Activated CD4-positive, alpha-beta memory T cell treated with anti-CD3 and anti-CD28 coated beads for 36 hours (primary cell): ENCODE results near the gene VLDLR. TPM values are rescaled to one million over a fixed set of nuclear protein-coding genes. Genes with fewer than 3 reads are reported as not detected.

Experiments used
- CTCF ChIA-PET: fragments of 350-600 bp; sonication (Branson Sonifier 250); formaldehyde crosslinking; loops from one replicate; lab custom pipeline; 2021; ENCODE audit warnings: antibody characterized with exemption, inconsistent platforms; lab: Charles Lee
- POLR2A ChIA-PET: fragments of 350-600 bp; sonication (Branson Sonifier 250); formaldehyde crosslinking; loops from one replicate; lab custom pipeline; 2021; ENCODE audit warnings: antibody characterized with exemption; lab: Charles Lee
- DNase-seq: peaks from one replicate; pipeline ENCODE4 v3.0.0-alpha.2; 2020
- H3K27ac Mint-ChIP-seq: one replicate; pipeline ENCODE4 v1.8.0; 2021; ENCODE audit warnings: mixed read lengths
- H3K27me3 Mint-ChIP-seq: one replicate; pipeline ENCODE4 v1.8.0; 2021; ENCODE audit warnings: mixed read lengths
- H3K36me3 Mint-ChIP-seq: one replicate; pipeline ENCODE4 v1.8.0; 2021; ENCODE audit warnings: mixed read lengths
- H3K4me1 Mint-ChIP-seq: one replicate; pipeline ENCODE4 v1.8.0; 2021; ENCODE audit warnings: low read depth, mixed read lengths
- H3K4me3 Mint-ChIP-seq: one replicate; pipeline ENCODE4 v1.8.0; 2021; ENCODE audit warnings: mild to moderate bottlenecking, mixed read lengths
- H3K9me3 Mint-ChIP-seq: one replicate; pipeline ENCODE4 v1.8.0; 2021; ENCODE audit warnings: mixed read lengths
- intact Hi-C: fragments of 100-400 bp; cut with micrococcal nuclease; formaldehyde crosslinking; loops from one replicate; pipeline ENCODE4 v1.15.1; 2023
- total RNA-seq, 2 experiments: library from RNA; stranded (reverse); gene quantifications; one replicate each; pipeline ENCODE4 v1.2.3, GENCODE V29; 2021

VLDLR gene
- 10 to 100 TPM in 1 of 2 experiments, 1 to 10 TPM in 1; 8.8 to 10.3 TPM for total RNA-seq

- Mint-ChIP-seq H3K36me3 (peaks cover 1% of the 10 kb centered on the region), H3K27me3 (peaks cover 52% of the 10 kb centered on the region), H3K4me3 (peak within 1 kb of the TSS; percentile 83), H3K27ac (peak within 1 kb of the TSS; percentile 28), H3K9me3 (no peaks in the 10 kb centered on the region), H3K4me1 (peaks cover 14% of the 10 kb centered on the region)
- ChIA-PET CTCF (no interaction called here), POLR2A (no interaction called here)
- DNase-seq: peak; percentile 50
- intact Hi-C loops: loop anchor here (1.0 to 10.0 kb wide), 6 partner anchors 17 to 465 kb away; partner anchors contain the start of gene PUM3
Observed at GRCh38 chr9:2621722-2622460, at the start of gene VLDLR. VLDLR (plus strand) TSS chr9:2621787; CDS start chr9:2622190, 403 bp downstream.

DNA sequence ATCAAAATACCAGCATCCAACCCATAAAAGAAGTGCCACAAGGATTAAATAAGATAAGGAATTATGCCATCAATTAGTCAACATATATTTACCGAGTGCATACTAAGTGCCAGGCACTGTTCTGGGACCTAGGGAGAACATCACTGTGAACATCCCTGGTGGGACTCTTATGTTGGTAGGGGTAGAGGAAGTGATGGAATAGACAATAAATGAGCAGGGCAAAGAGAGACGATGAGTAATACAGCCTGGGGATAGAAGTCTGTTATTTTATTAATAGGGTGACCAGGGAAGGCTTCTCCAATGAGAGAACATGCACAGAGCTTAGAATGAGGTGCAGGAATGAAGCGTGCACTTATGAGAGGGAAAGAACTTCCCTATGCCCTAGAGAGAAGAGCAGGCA is 47.4 kb upstream of the VLDLR start:
- POLR2A ChIA-PET: no interaction called here
- Mint-ChIP-seq H3K36me3 (no peaks in the 10 kb centered on the region), H3K4me3 (no peak overlapping the region), H3K4me1 (no peaks in the 10 kb centered on the region), H3K27ac (no peak overlapping the region), H3K9me3 (no peaks in the 10 kb centered on the region), H3K27me3 (peaks cover 8% of the 10 kb centered on the region)
- CTCF ChIA-PET: no interaction called here
- no peak for DNase-seq
- intact Hi-C loops: no loop called here

DNA sequence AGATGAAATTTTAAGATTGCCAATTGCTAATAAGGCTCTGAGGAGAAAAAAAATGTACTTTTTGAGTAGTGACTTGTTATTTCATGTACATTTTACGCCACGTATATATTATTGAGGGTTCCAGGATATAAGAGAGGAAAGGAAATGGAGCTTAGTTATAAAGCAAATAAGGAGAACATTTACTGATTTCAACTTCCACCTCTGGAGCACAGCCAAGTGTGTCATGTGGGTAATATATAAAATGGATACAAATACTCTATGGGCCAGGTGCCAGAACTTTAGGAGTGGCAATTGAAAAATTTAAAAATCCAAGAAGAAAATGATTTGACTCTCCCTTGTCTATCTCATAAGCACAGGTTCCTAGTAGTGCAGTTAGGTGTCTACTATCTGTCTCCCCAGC is 45.0 kb upstream of the VLDLR start:
- Mint-ChIP-seq H3K27ac (no peak overlapping the region), H3K4me3 (no peak overlapping the region), H3K27me3 (peaks cover 9% of the 10 kb centered on the region), H3K9me3 (no peaks in the 10 kb centered on the region), H3K36me3 (no peaks in the 10 kb centered on the region), H3K4me1 (no peaks in the 10 kb centered on the region)
- ChIA-PET CTCF (no interaction called here), POLR2A (no interaction called here)
- DNase-seq: no peak
- intact Hi-C loops: no loop called here

DNA sequence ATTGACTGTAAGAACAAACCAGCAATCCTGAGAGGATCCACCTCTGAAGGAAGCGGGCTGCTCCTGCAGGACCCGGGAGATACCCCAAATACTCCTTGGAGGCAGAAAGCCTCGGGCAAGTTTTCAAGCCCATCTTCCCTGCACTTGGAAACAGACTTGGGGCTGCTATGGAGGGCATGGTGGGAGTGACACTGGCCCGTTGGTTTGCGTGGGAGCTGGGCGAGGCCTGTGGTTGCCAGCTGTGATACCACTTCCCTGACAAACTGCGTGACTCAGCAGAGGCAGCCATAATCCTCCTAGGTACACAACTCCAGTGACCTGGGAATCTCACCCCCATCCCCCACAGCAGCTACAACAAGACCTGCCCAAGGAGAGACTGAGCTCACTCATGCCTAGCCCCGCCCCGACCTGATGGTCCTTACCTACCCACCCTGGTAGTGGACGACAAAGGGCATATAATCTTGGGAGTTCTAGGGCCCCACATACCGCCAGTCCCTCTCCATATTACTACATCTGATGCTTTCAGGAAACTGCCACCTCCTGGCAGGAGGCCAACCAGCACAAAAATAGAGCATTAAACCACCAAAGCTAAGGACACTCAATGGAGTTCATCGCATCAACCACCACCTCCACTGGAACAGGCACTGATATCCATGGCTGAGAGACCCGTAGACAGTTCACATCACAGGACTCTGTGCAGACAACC is 38.1 kb upstream of the VLDLR start:
- peaks cover 1% of the 10 kb centered on the region for H3K36me3 Mint-ChIP-seq
- peak; percentile 22 for DNase-seq
- H3K27me3 Mint-ChIP-seq: peaks cover 12% of the 10 kb centered on the region
- H3K9me3 Mint-ChIP-seq: no peaks in the 10 kb centered on the region
- intact Hi-C loops: no loop called here
- H3K4me3 Mint-ChIP-seq: no peak overlapping the region
- POLR2A ChIA-PET: no interaction called here
- no peak overlapping the region for H3K27ac Mint-ChIP-seq
- H3K4me1 Mint-ChIP-seq: no peaks in the 10 kb centered on the region
- CTCF ChIA-PET: no interaction called here

DNA sequence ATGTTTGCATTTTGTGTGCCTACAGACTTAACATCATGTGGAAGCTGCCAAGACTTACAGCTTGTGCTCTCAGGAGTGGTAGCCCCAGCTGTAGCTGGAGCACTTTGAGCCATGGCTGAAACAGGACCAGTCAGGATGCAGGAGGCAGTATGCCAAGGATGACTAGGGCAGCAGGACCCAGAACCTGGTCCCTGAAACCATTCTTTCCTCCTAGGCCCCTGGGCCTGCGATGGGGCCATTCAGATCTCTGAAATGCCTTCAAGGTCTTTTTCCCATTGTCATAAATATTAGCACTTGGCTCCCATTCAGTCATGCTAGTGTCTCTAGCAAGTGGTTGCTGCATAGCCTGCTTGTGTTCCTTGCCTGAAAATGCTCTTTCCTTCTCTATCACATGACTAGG is 29.6 kb upstream of the VLDLR start:
- H3K4me3 Mint-ChIP-seq: no peak overlapping the region
- CTCF ChIA-PET: no interaction called here
- H3K36me3 Mint-ChIP-seq: no peaks in the 10 kb centered on the region
- H3K27me3 Mint-ChIP-seq: peaks cover 5% of the 10 kb centered on the region
- no peaks in the 10 kb centered on the region for H3K4me1 Mint-ChIP-seq
- POLR2A ChIA-PET: no interaction called here
- intact Hi-C loops: no loop called here
- no peak for DNase-seq
- H3K9me3 Mint-ChIP-seq: peaks cover 23% of the 10 kb centered on the region
- H3K27ac Mint-ChIP-seq: no peak overlapping the region

DNA sequence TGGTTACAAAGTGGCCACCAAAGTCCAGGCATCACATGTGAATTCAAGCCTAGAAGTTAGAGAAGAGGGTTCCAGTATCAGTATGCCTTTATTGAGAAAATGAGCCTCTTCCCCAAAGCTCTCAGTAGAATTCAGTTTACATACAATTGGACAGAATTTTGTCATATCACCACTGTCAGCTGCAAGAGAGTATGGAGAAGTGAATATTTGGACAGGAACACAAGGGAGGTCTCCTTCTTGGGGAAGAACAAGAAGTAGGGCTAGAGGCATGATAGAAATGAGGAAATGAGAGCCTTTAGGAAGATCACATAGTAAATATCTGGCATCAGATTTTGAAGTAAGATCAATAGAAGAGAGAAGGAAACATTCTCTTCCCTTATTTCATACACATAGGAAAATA is 27.8 kb upstream of the VLDLR start:
- H3K36me3 Mint-ChIP-seq: no peaks in the 10 kb centered on the region
- no peak for DNase-seq
- CTCF ChIA-PET: no interaction called here
- no peaks in the 10 kb centered on the region for H3K4me1 Mint-ChIP-seq
- H3K4me3 Mint-ChIP-seq: no peak overlapping the region
- H3K9me3 Mint-ChIP-seq: peaks cover 23% of the 10 kb centered on the region
- H3K27ac Mint-ChIP-seq: no peak overlapping the region
- intact Hi-C loops: no loop called here
- POLR2A ChIA-PET: no interaction called here
- H3K27me3 Mint-ChIP-seq: peaks cover 7% of the 10 kb centered on the region

GRCh38 chr9:2595973-2596372 is 25.6 kb upstream of the VLDLR start:
- Mint-ChIP-seq H3K36me3 (no peaks in the 10 kb centered on the region), H3K4me3 (no peak overlapping the region), H3K9me3 (peaks cover 20% of the 10 kb centered on the region), H3K27me3 (peaks cover 9% of the 10 kb centered on the region), H3K4me1 (no peaks in the 10 kb centered on the region), H3K27ac (no peak overlapping the region)
- intact Hi-C loops: no loop called here
- POLR2A ChIA-PET: no interaction called here
- DNase-seq: no peak
- CTCF ChIA-PET: no interaction called here

GRCh38 chr9:2597483-2597882 is 24.1 kb upstream of the VLDLR start:
- intact Hi-C loops: no loop called here
- Mint-ChIP-seq H3K4me3 (no peak overlapping the region), H3K4me1 (no peaks in the 10 kb centered on the region), H3K27ac (no peak overlapping the region), H3K36me3 (no peaks in the 10 kb centered on the region), H3K9me3 (peaks cover 12% of the 10 kb centered on the region), H3K27me3 (peaks cover 13% of the 10 kb centered on the region)
- no peak for DNase-seq
- ChIA-PET POLR2A (no interaction called here), CTCF (no interaction called here)

DNA sequence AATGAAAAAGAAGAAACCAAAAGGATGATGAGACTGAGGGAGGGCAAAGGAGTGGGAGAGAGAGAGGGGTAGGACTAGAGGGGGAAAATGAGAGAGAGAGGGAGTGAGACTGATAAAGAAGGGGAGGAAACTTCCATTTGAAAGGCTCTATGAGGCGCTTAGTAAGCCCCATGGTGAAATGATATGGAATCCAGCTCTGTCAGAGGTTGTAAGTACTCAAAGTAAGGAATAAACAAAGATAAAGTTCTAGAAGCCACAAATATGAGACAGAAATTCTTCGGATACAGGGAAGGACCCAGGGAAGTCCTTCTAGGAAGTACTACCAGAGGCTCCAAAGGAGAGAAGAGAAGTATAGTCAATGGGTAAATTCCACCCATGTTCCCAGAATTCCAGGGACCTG is 21.7 kb upstream of the VLDLR start:
- no peak overlapping the region for H3K27ac Mint-ChIP-seq
- CTCF ChIA-PET: no interaction called here
- no peaks in the 10 kb centered on the region for H3K36me3 Mint-ChIP-seq
- H3K4me1 Mint-ChIP-seq: no peaks in the 10 kb centered on the region
- intact Hi-C loops: no loop called here
- peaks cover 11% of the 10 kb centered on the region for H3K27me3 Mint-ChIP-seq
- no peaks in the 10 kb centered on the region for H3K9me3 Mint-ChIP-seq
- no peak for DNase-seq
- no peak overlapping the region for H3K4me3 Mint-ChIP-seq
- POLR2A ChIA-PET: no interaction called here

DNA sequence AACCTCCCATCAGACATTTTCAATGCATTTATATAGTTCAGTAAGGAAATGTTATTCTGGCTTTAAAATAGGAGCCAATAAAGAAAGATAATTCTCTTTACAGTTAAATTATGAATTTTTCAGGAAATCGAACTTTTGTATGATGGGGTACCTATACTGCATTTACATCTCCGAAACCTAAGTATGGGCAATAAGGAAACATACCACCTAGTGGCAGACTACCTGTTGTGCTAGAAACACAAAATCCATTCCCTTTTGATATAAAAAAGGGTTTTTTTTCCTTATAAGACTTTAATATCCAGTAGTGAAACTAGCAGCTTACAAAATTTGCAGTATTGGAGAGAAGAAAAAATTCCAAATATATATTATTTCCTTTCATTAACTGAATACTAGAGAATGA is 21.3 kb upstream of the VLDLR start:
- DNase-seq: no peak
- H3K27ac Mint-ChIP-seq: no peak overlapping the region
- CTCF ChIA-PET: no interaction called here
- no peaks in the 10 kb centered on the region for H3K9me3 Mint-ChIP-seq
- no peaks in the 10 kb centered on the region for H3K36me3 Mint-ChIP-seq
- no peaks in the 10 kb centered on the region for H3K4me1 Mint-ChIP-seq
- POLR2A ChIA-PET: no interaction called here
- intact Hi-C loops: no loop called here
- H3K27me3 Mint-ChIP-seq: peaks cover 11% of the 10 kb centered on the region
- H3K4me3 Mint-ChIP-seq: no peak overlapping the region

DNA sequence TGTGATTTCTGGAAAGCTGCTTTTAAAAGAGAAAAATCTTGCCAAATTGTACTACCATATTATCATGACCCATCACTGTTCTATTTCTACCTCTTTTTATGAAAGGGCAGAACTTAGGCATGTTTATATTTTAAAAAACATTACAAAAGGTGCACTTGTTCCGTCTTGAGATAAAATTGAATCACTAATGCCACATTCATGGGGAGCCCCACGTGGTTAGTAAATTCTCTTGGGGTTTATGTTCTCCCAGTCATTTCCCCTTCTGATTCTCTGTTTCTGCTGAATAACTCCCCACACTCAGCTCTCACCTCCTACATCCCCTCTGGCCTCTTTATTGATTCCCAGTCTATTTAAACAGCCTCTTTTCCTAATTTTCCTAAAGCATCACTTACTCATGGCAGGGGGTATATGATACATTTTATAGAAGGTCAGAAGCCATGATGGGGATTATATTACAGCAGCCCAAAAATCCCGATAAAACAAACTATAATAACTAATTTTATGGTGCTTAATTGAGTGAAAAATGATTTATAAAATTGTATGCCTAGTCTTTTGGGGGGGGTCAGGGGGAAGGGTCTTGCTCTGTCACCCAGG is 19.7 kb upstream of the VLDLR start:
- Mint-ChIP-seq H3K27ac (no peak overlapping the region), H3K4me1 (no peaks in the 10 kb centered on the region), H3K36me3 (no peaks in the 10 kb centered on the region), H3K4me3 (no peak overlapping the region), H3K27me3 (peaks cover 10% of the 10 kb centered on the region), H3K9me3 (no peaks in the 10 kb centered on the region)
- POLR2A ChIA-PET: no interaction called here
- intact Hi-C loops: no loop called here
- DNase-seq: no peak
- CTCF ChIA-PET: no interaction called here

GRCh38 chr9:2602704-2603116 is 18.9 kb upstream of the VLDLR start:
- POLR2A ChIA-PET: no interaction called here
- intact Hi-C loops: no loop called here
- DNase-seq: no peak
- H3K4me3 Mint-ChIP-seq: no peak overlapping the region
- H3K27ac Mint-ChIP-seq: no peak overlapping the region
- H3K4me1 Mint-ChIP-seq: no peaks in the 10 kb centered on the region
- peaks cover 6% of the 10 kb centered on the region for H3K27me3 Mint-ChIP-seq
- H3K36me3 Mint-ChIP-seq: no peaks in the 10 kb centered on the region
- CTCF ChIA-PET: no interaction called here
- no peaks in the 10 kb centered on the region for H3K9me3 Mint-ChIP-seq
